CD4-positive, alpha-beta T cell treated with Interleukin-4 for 1 hour (primary cell): ENCODE results near the gene GPR150.

Source experiments
- DNase-seq, 2 donors: peaks; one replicate each; pipeline ENCODE4 v3.0.0-alpha.2; 2020 to 2022

GPR150 gene

GRCh38 chr5:95654196-95654595 is 34.3 kb downstream of the GPR150 start:
- DNase-seq = no peak

- DNase-seq = no peak
These were observed 35.7 kb downstream of the GPR150 start for GRCh38 chr5:95655575-95655974.

GRCh38 chr5:95660060-95660459 is 40.2 kb downstream of the GPR150 start:
- DNase-seq = no peak

- no peak for DNase-seq
These were observed 43.1 kb downstream of the GPR150 start for GRCh38 chr5:95662946-95663345.

- DNase-seq = peak in 1 of 2 donors; percentile 48
These were observed 44.4 kb downstream of the GPR150 start for GRCh38 chr5:95664204-95664786.

- no peak for DNase-seq
These were observed 47.3 kb downstream of the GPR150 start for GRCh38 chr5:95667061-95667618.

- no peak for DNase-seq
These were observed 47.8 kb downstream of the GPR150 start for GRCh38 chr5:95667678-95668077.

GRCh38 chr5:95668216-95668615 is 48.3 kb downstream of the GPR150 start:
- no peak for DNase-seq

GRCh38 chr5:95668728-95669127 is 48.8 kb downstream of the GPR150 start:
- no peak for DNase-seq

GRCh38 chr5:95669540-95669939 is 49.7 kb downstream of the GPR150 start:
- DNase-seq = no peak

GRCh38 chr5:95669985-95670384 is 50.1 kb downstream of the GPR150 start:
- no peak for DNase-seq

GRCh38 chr5:95670568-95670967 is 50.7 kb downstream of the GPR150 start:
- DNase-seq = no peak
